Left ventricle myocardium superior (tissue), 1 donor: Measurements from ENCODE around the gene RNH1. TPM values are rescaled to one million over a fixed set of nuclear protein-coding genes. Genes with fewer than 3 reads are reported as not detected.

ENCODE experiments used
- ATAC-seq: fragments of 200-7000 bp; cut with Tn5 transposase; one replicate; pipeline ENCODE4 v1.9.1; 2020; ENCODE audit warnings: mild to moderate bottlenecking, moderate library complexity
- DNase-seq: peaks from one replicate; pipeline ENCODE4 v3.0.0-alpha.2; 2020
- intact Hi-C: fragments of 100-400 bp; cut with micrococcal nuclease; formaldehyde crosslinking; loops from one replicate; pipeline ENCODE4 v1.11.0; 2022
- total RNA-seq: library from RNA; stranded (reverse); fragmentation: NEBNext Ultra II Directional; extraction: Animal tissue kit (Norgen Biotek cat#: 25700); gene quantifications from one replicate; pipeline ENCODE4 v1.2.1, GENCODE V29; 2021
- donor health status: DM: no; HTN: yes; CAD: no; lungs with severe emphysema.

Gene RNH1
- total RNA-seq, 1 donor from 2014 or later, result 171 TPM

- DNase-seq, result no peak
- intact Hi-C loops, result no loop called here
Observed at GRCh38 chr11:539971-540481, 33.0 kb upstream of the RNH1 start.

GRCh38 chr11:538431-539051 lies 31.5 kb upstream of the RNH1 start:
- intact Hi-C loops, result no loop called here
- ATAC-seq (no peak), DNase-seq (peak; percentile 24)

More at GRCh38 chr11:539971-540481, 33.0 kb upstream of the RNH1 start:
- no peak for ATAC-seq

GRCh38 chr11:537622-538430 lies 30.8 kb upstream of the RNH1 start:
- ATAC-seq (no peak), DNase-seq (peak; percentile 40)
- intact Hi-C loops, result no loop called here

GRCh38 chr11:536841-537621 lies 30.0 kb upstream of the RNH1 start, which contains the start of gene LRRC56:
TSS of gene LRRC56 (plus strand) at chr11:537527. CDS start at chr11:540685, 3,158 bp downstream.
- DNase-seq (peak; percentile 85), ATAC-seq (peak; percentile 16)
- intact Hi-C loops, result no loop called here

GRCh38 chr11:535519-536454 lies 28.7 kb upstream of the RNH1 start, which contains the start of gene HRAS:
TSS of gene HRAS (minus strand) at chr11:535576.
- peak; percentile 93 for ATAC-seq

GRCh38 chr11:535210-535518 lies 28.1 kb upstream of the RNH1 start:
- DNase-seq, result no peak
- intact Hi-C loops, result no loop called here
- ATAC-seq, result no peak

More at GRCh38 chr11:535519-536454, 28.7 kb upstream of the RNH1 start, which contains the start of gene HRAS:
- intact Hi-C loops, result no loop called here
- peak; percentile 97 for DNase-seq

- intact Hi-C loops, result no loop called here
- ATAC-seq, result peak; percentile 1
Observed at GRCh38 chr11:534396-535209, 27.6 kb upstream of the RNH1 start.

GRCh38 chr11:533586-534395 lies 26.7 kb upstream of the RNH1 start:
- DNase-seq, result peak; percentile 37
- no peak for ATAC-seq
- intact Hi-C loops, result no loop called here

More at GRCh38 chr11:534396-535209, 27.6 kb upstream of the RNH1 start:
- DNase-seq, result peak; percentile 52

GRCh38 chr11:532986-533585 lies 26.0 kb upstream of the RNH1 start:
- DNase-seq (peak; percentile 36), ATAC-seq (no peak)
- intact Hi-C loops, result no loop called here

GRCh38 chr11:532527-532985 lies 25.5 kb upstream of the RNH1 start:
- peak; percentile 35 for DNase-seq

GRCh38 chr11:531919-532526 lies 25.0 kb upstream of the RNH1 start:
- intact Hi-C loops, result no loop called here
- DNase-seq, result peak; percentile 27

More at GRCh38 chr11:532527-532985, 25.5 kb upstream of the RNH1 start:
- no peak for ATAC-seq
- intact Hi-C loops, result no loop called here

GRCh38 chr11:530960-531831 lies 24.2 kb upstream of the RNH1 start:
- no peak for ATAC-seq
- DNase-seq, result peak; percentile 32
- intact Hi-C loops, result no loop called here

More at GRCh38 chr11:531919-532526, 25.0 kb upstream of the RNH1 start:
- ATAC-seq, result no peak

GRCh38 chr11:529728-530411 lies 22.8 kb upstream of the RNH1 start:
- intact Hi-C loops, result no loop called here
- ATAC-seq, result no peak

More at GRCh38 chr11:529728-530411, 22.8 kb upstream of the RNH1 start:
- peak; percentile 21 for DNase-seq
